Type B pancreatic cell (in vitro differentiated cells): ENCODE data around the gene SCT. TPM values are rescaled to one million over a fixed set of nuclear protein-coding genes. Genes with fewer than 3 reads are reported as not detected.
A peak's percentile ranks its signal among the peaks of the same experiment; 100 is the strongest.

ENCODE experiments used
- DNase-seq: peaks from one replicate; pipeline ENCODE4 v3.0.0; 2021; ENCODE audit warnings: mixed read lengths; ENCODE audit not compliant: unreplicated experiment; ENCODE audit errors: extremely low spot score
- H3K27ac Mint-ChIP-seq: 2 replicates; pipeline ENCODE4 v1.8.0; 2021; ENCODE audit warnings: mild to moderate bottlenecking, mixed read lengths
- H3K27me3 Mint-ChIP-seq: 2 replicates; pipeline ENCODE4 v1.8.0; 2021; ENCODE audit warnings: mixed read lengths
- H3K36me3 Mint-ChIP-seq: 2 replicates; pipeline ENCODE4 v1.8.0; 2021; ENCODE audit warnings: mixed read lengths
- H3K4me1 Mint-ChIP-seq: one replicate; pipeline ENCODE4 v1.8.0; 2021; ENCODE audit warnings: mixed read lengths; ENCODE audit not compliant: unreplicated experiment
- H3K4me3 Mint-ChIP-seq: 2 replicates; pipeline ENCODE4 v1.8.0; 2021; ENCODE audit warnings: mild to moderate bottlenecking, mixed read lengths
- H3K9me3 Mint-ChIP-seq: 2 replicates; pipeline ENCODE4 v1.8.0; 2021; ENCODE audit warnings: mixed read lengths
- long read RNA-seq: library from polyadenylated mRNA; unstranded; transcript quantifications from one replicate; pipeline ENCODE4 v2.0.0, GENCODE V29; 2020
- total RNA-seq: library from RNA; stranded (reverse); gene quantifications from 2 replicates; pipeline ENCODE4 v1.2.1, GENCODE V29; 2021; ENCODE audit warnings: low replicate concordance
- TF ChIP-seq, protein P1 (sequence below): fragments of 200-600 bp; sonication (generic); conservative IDR thresholded peaks from 2 replicates; pipeline ENCODE4 v1.5.0; 2021; ENCODE audit warnings: antibody characterized with exemption, mild to moderate bottlenecking

SCT gene, protein sequence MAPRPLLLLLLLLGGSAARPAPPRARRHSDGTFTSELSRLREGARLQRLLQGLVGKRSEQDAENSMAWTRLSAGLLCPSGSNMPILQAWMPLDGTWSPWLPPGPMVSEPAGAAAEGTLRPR
- total RNA-seq = 3.1 and 15.3 TPM in 2 replicates
- long read RNA-seq = 0 reads

DNA sequence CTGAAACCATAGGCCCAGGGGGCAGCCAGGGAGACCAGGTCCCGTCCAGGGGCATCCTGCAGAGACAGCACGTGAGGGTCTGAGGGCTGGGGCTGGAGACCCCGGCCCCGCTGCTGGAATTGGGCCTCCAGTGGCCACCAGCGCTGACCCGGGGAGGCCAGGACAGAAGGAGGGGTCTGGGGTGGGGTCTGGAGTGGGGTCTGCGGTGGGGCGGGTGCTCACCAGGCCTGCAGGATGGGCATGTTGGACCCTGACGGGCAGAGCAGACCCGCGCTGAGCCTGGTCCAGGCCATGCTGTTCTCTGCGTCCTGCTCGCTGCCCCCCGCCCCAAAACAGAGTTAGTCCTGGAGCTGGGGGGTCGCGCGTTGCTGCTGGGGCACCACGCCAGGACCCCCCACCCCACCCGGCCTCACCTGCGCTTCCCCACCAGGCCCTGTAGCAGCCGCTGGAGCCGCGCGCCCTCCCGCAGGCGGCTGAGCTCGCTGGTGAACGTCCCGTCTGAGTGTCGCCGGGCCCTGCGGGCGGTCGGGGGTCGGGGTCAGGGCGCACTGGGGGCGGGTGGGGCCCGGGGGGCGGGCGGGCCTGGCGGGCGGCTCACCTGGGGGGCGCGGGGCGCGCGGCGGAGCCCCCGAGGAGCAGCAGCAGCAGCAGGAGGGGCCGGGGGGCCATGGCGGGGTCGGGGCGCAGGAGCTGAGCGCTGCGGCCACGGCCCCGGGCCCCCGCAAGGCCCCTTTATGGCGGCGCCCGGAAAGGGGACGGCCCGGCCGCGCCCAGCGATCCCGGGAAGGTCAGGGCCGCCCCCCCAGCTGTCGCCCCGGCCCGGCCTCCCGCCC lies at the start of gene SCT:
SCT (minus strand) TSS at position 707 of the 833 bp plus-strand sequence; CDS start at position 669, 38 bp downstream.
- TF ChIP-seq, protein P1, sequence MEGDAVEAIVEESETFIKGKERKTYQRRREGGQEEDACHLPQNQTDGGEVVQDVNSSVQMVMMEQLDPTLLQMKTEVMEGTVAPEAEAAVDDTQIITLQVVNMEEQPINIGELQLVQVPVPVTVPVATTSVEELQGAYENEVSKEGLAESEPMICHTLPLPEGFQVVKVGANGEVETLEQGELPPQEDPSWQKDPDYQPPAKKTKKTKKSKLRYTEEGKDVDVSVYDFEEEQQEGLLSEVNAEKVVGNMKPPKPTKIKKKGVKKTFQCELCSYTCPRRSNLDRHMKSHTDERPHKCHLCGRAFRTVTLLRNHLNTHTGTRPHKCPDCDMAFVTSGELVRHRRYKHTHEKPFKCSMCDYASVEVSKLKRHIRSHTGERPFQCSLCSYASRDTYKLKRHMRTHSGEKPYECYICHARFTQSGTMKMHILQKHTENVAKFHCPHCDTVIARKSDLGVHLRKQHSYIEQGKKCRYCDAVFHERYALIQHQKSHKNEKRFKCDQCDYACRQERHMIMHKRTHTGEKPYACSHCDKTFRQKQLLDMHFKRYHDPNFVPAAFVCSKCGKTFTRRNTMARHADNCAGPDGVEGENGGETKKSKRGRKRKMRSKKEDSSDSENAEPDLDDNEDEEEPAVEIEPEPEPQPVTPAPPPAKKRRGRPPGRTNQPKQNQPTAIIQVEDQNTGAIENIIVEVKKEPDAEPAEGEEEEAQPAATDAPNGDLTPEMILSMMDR = no peak
- Mint-ChIP-seq H3K4me1 (peaks cover 11% of the 10 kb centered on the region), H3K27ac (peak within 1 kb of the TSS; percentile 63), H3K27me3 (peaks cover 23% of the 10 kb centered on the region), H3K36me3 (peaks cover 4% of the 10 kb centered on the region), H3K9me3 (no peaks in the 10 kb centered on the region), H3K4me3 (no peak within 1 kb of the TSS)
- no peak for DNase-seq

DNA sequence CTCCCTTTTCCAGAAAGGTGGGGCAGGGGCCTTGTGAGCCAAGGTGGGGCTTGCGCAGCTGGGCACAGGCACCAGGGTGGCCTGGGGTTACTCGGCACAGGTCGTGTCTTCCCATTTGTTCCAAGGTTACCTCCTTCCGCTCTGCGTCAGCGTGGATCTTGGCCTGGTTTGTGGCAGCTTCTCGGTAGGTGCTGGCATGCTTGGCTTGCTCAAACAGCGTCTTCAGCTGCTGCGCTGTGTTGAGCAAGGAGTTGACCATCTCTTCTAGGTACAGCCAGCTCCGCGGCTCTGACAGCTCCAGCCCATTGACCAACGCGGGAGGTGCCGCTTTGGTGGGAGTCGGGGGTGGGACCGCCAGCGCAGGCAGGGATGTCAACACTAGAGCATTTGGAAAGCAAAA lies 47.4 kb upstream of the SCT start:
- Mint-ChIP-seq H3K36me3 (peaks cover 19% of the 10 kb centered on the region), H3K4me3 (no peak overlapping the region), H3K27me3 (no peaks in the 10 kb centered on the region), H3K4me1 (no peaks in the 10 kb centered on the region), H3K27ac (no peak overlapping the region), H3K9me3 (no peaks in the 10 kb centered on the region)
- TF ChIP-seq, protein P1 = no peak
- no peak for DNase-seq

DNA sequence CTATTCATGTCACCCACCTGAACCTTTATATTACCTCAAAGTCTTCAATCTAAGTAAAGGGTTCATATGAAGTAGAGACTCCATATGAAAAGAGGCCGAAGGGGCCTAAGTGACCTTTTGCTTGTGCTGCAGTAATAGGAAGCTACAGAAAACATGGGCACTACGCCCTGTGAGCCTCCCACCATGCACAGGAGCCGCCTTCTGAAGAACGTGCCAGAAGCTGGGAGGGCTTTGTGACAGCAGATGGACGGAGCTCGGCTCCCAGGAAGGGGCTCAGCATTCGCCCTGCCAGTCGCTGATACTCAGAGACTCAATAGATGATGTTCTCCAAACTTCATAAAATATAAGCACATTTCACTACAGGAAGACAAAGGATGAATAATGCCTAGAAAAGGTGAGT lies 46.9 kb upstream of the SCT start:
- Mint-ChIP-seq H3K27ac (no peak overlapping the region), H3K27me3 (no peaks in the 10 kb centered on the region), H3K9me3 (no peaks in the 10 kb centered on the region), H3K4me3 (no peak overlapping the region), H3K36me3 (peaks cover 19% of the 10 kb centered on the region), H3K4me1 (no peaks in the 10 kb centered on the region)
- TF ChIP-seq, protein P1 = no peak
- DNase-seq = no peak

DNA sequence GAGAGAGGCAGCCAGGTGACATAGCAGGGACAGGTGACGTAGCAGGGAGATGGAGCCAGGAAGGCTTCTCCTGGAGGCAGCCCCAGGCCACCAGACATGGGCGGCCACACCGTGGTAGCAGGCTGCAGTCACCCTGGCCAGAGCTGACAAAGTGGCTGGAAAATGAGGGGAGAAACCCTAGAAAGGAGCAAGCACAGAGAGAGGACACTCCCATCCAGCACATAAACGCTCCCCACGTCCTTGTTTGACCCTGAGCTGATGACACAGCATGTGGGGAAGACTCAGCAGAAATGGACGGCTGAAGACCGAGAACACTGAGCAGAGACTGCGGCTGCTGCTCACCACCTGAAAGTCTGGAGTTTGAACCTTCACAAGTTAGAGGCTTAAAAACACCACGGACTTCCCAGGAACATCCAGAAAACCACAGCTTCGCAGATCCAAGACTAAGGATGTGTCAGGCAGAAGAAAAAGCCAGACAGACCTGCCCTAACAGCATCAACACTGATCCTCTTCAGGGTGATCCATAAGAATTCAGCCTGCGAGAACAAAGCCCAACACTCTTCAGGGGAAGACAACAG lies 38.8 kb upstream of the SCT start:
- no peak for DNase-seq
- H3K4me3 Mint-ChIP-seq = no peak overlapping the region
- no peaks in the 10 kb centered on the region for H3K27me3 Mint-ChIP-seq
- peak overlapping the region; percentile 73 for H3K27ac Mint-ChIP-seq
- H3K4me1 Mint-ChIP-seq = no peaks in the 10 kb centered on the region
- H3K9me3 Mint-ChIP-seq = no peaks in the 10 kb centered on the region
- TF ChIP-seq, protein P1 = no peak
- peaks cover 14% of the 10 kb centered on the region for H3K36me3 Mint-ChIP-seq

DNA sequence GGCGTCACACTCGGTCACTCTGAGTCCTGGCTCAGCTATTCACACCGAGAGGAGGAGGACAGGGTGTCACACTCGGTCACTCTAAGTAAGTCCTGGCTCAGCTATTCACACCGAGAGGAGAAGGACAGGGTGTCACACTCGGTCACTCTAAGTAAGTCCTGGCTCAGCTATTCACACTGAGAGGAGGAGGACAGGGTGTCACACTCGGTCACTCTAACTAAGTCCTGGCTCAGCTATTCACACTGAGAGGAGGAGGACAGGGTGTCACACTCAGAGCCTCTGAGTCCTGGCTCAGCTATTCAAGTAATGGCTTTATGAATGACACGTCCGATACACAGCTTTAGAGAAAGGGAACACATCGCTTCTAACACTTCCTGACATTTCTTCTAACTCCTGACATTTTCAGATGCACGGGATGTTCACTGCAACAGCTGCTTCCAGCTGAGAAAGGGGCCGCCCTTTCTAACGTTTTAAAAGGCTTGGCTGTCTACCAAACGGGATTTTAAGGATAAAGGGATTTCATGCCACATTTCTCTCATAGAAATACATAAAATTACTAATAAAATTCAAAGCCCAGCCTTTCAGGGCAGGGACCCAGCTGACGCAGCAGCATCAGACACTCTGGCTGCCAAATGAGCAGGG lies 38.2 kb upstream of the SCT start:
- Mint-ChIP-seq H3K27ac (peak overlapping the region; percentile 73), H3K9me3 (no peaks in the 10 kb centered on the region), H3K4me1 (no peaks in the 10 kb centered on the region), H3K27me3 (no peaks in the 10 kb centered on the region), H3K36me3 (peaks cover 14% of the 10 kb centered on the region), H3K4me3 (no peak overlapping the region)
- DNase-seq = no peak
- TF ChIP-seq, protein P1 = no peak
